ENCODE measurements around the gene GLB1L3.

The GLB1L3 gene

GRCh38 chr11:134266440-134266839, 9.7 kb upstream of the GLB1L3 start:
- Histone ChIP-seq H3K4me3 (ENCODE audit: low read depth in 1 of 2, low read length in 2 of 2) (no peak overlapping the region), H3K27ac (ENCODE audit: low read length) (no peak overlapping the region), H3K36me3 (ENCODE audit: control insufficient read depth in 1 of 2, insufficient read depth in 2 of 2, low read length in 2 of 2) (peaks cover 13 to 34% of the 10 kb centered on the region in 2 donors), H3K9me3 (ENCODE audit: control insufficient read depth in 1 of 2, low read length in 2 of 2) (no peaks in the 10 kb centered on the region), H3K27me3 (ENCODE audit: low read depth, low read length) (no peaks in the 10 kb centered on the region), H3K4me1 (ENCODE audit: control insufficient read depth in 1 of 2, insufficient read depth in 2 of 2, low read length in 2 of 2) (no peaks in the 10 kb centered on the region)

- Histone ChIP-seq H3K4me3 (ENCODE audit: low read depth in 1 of 2, low read length in 2 of 2) (no peak overlapping the region), H3K36me3 (ENCODE audit: control insufficient read depth in 1 of 2, insufficient read depth in 2 of 2, low read length in 2 of 2) (peaks cover 13 to 30% of the 10 kb centered on the region in 2 donors), H3K9me3 (ENCODE audit: control insufficient read depth in 1 of 2, low read length in 2 of 2) (no peaks in the 10 kb centered on the region), H3K27me3 (ENCODE audit: low read depth, low read length) (no peaks in the 10 kb centered on the region), H3K4me1 (ENCODE audit: control insufficient read depth in 1 of 2, insufficient read depth in 2 of 2, low read length in 2 of 2) (no peaks in the 10 kb centered on the region), H3K27ac (ENCODE audit: low read length) (no peak overlapping the region)
These were observed 9.3 kb upstream of the GLB1L3 start for GRCh38 chr11:134266841-134267251.

GRCh38 chr11:134267461-134267860, 8.7 kb upstream of the GLB1L3 start:
- H3K4me1 ChIP-seq (ENCODE audit: control insufficient read depth in 1 of 2, insufficient read depth in 2 of 2, low read length in 2 of 2): no peaks in the 10 kb centered on the region
- H3K36me3 ChIP-seq (ENCODE audit: control insufficient read depth in 1 of 2, insufficient read depth in 2 of 2, low read length in 2 of 2): peaks cover 8 to 24% of the 10 kb centered on the region in 2 donors
- H3K27me3 ChIP-seq (ENCODE audit: low read depth, low read length): peaks cover 3% of the 10 kb centered on the region
- no peak overlapping the region for H3K27ac ChIP-seq (ENCODE audit: low read length)
- no peak overlapping the region for H3K4me3 ChIP-seq (ENCODE audit: low read depth in 1 of 2, low read length in 2 of 2)
- H3K9me3 ChIP-seq (ENCODE audit: control insufficient read depth in 1 of 2, low read length in 2 of 2): no peaks in the 10 kb centered on the region

- H3K27me3 ChIP-seq (ENCODE audit: low read depth, low read length): peaks cover 8% of the 10 kb centered on the region
- no peak overlapping the region for H3K27ac ChIP-seq (ENCODE audit: low read length)
- no peaks in the 10 kb centered on the region for H3K4me1 ChIP-seq (ENCODE audit: control insufficient read depth in 1 of 2, insufficient read depth in 2 of 2, low read length in 2 of 2)
- no peak overlapping the region for H3K4me3 ChIP-seq (ENCODE audit: low read depth in 1 of 2, low read length in 2 of 2)
- H3K9me3 ChIP-seq (ENCODE audit: control insufficient read depth in 1 of 2, low read length in 2 of 2): no peaks in the 10 kb centered on the region
- H3K36me3 ChIP-seq (ENCODE audit: control insufficient read depth in 1 of 2, insufficient read depth in 2 of 2, low read length in 2 of 2): peaks cover 6 to 19% of the 10 kb centered on the region in 2 donors
These were observed 8.2 kb upstream of the GLB1L3 start for GRCh38 chr11:134267966-134268365.

GRCh38 chr11:134270250-134270714, 5.9 kb upstream of the GLB1L3 start:
- peaks cover under 1% of the 10 kb centered on the region in 2 donors for H3K36me3 ChIP-seq (ENCODE audit: control insufficient read depth in 1 of 2, insufficient read depth in 2 of 2, low read length in 2 of 2)
- H3K9me3 ChIP-seq (ENCODE audit: control insufficient read depth in 1 of 2, low read length in 2 of 2): no peaks in the 10 kb centered on the region
- H3K4me1 ChIP-seq (ENCODE audit: control insufficient read depth in 1 of 2, insufficient read depth in 2 of 2, low read length in 2 of 2): peaks cover under 1 to 1% of the 10 kb centered on the region in 2 donors
- no peak overlapping the region for H3K4me3 ChIP-seq (ENCODE audit: low read depth in 1 of 2, low read length in 2 of 2)
- H3K27me3 ChIP-seq (ENCODE audit: low read depth, low read length): peaks cover 25% of the 10 kb centered on the region
- no peak overlapping the region for H3K27ac ChIP-seq (ENCODE audit: low read length)

- Histone ChIP-seq H3K27me3 (ENCODE audit: low read depth, low read length) (peaks cover 38% of the 10 kb centered on the region), H3K4me3 (ENCODE audit: low read depth in 1 of 2, low read length in 2 of 2) (no peak overlapping the region), H3K9me3 (ENCODE audit: control insufficient read depth in 1 of 2, low read length in 2 of 2) (no peaks in the 10 kb centered on the region), H3K4me1 (ENCODE audit: control insufficient read depth in 1 of 2, insufficient read depth in 2 of 2, low read length in 2 of 2) (peaks cover 6 to 18% of the 10 kb centered on the region in 2 donors), H3K27ac (ENCODE audit: low read length) (no peak overlapping the region), H3K36me3 (ENCODE audit: control insufficient read depth in 1 of 2, insufficient read depth in 2 of 2, low read length in 2 of 2) (no peaks in the 10 kb centered on the region)
These were observed 4.2 kb upstream of the GLB1L3 start for GRCh38 chr11:134271978-134272377.

- Histone ChIP-seq H3K27me3 (ENCODE audit: low read depth, low read length) (peaks cover 44% of the 10 kb centered on the region), H3K36me3 (ENCODE audit: control insufficient read depth in 1 of 2, insufficient read depth in 2 of 2, low read length in 2 of 2) (no peaks in the 10 kb centered on the region), H3K4me1 (ENCODE audit: control insufficient read depth in 1 of 2, insufficient read depth in 2 of 2, low read length in 2 of 2) (peaks cover 6 to 24% of the 10 kb centered on the region in 2 donors), H3K9me3 (ENCODE audit: control insufficient read depth in 1 of 2, low read length in 2 of 2) (no peaks in the 10 kb centered on the region), H3K27ac (ENCODE audit: low read length) (no peak overlapping the region), H3K4me3 (ENCODE audit: low read depth in 1 of 2, low read length in 2 of 2) (no peak overlapping the region)
These were observed 3.5 kb upstream of the GLB1L3 start for GRCh38 chr11:134272381-134273316.

- Histone ChIP-seq H3K36me3 (ENCODE audit: control insufficient read depth in 1 of 2, insufficient read depth in 2 of 2, low read length in 2 of 2) (no peaks in the 10 kb centered on the region), H3K27me3 (ENCODE audit: low read depth, low read length) (peaks cover 49% of the 10 kb centered on the region), H3K4me3 (ENCODE audit: low read depth in 1 of 2, low read length in 2 of 2) (no peak overlapping the region), H3K4me1 (ENCODE audit: control insufficient read depth in 1 of 2, insufficient read depth in 2 of 2, low read length in 2 of 2) (peaks cover 6 to 26% of the 10 kb centered on the region in 2 donors), H3K27ac (ENCODE audit: low read length) (no peak overlapping the region), H3K9me3 (ENCODE audit: control insufficient read depth in 1 of 2, low read length in 2 of 2) (peaks cover 0 to under 1% of the 10 kb centered on the region in 2 donors)
These were observed 2.9 kb upstream of the GLB1L3 start for GRCh38 chr11:134273317-134273712.

GRCh38 chr11:134275188-134275533, 1.0 kb upstream of the GLB1L3 start:
- Histone ChIP-seq H3K27ac (ENCODE audit: low read length) (no peak overlapping the region), H3K27me3 (ENCODE audit: low read depth, low read length) (peaks cover 52% of the 10 kb centered on the region), H3K36me3 (ENCODE audit: control insufficient read depth in 1 of 2, insufficient read depth in 2 of 2, low read length in 2 of 2) (no peaks in the 10 kb centered on the region), H3K9me3 (ENCODE audit: control insufficient read depth in 1 of 2, low read length in 2 of 2) (peaks cover 0 to 3% of the 10 kb centered on the region in 2 donors), H3K4me1 (ENCODE audit: control insufficient read depth in 1 of 2, insufficient read depth in 2 of 2, low read length in 2 of 2) (peaks cover 6 to 26% of the 10 kb centered on the region in 2 donors), H3K4me3 (ENCODE audit: low read depth in 1 of 2, low read length in 2 of 2) (peak overlapping the region in 1 of 2 donors; percentile 65)

GRCh38 chr11:134276396-134277182, 410 bp downstream of the GLB1L3 start:
- peaks cover 0 to 3% of the 10 kb centered on the region in 2 donors for H3K9me3 ChIP-seq (ENCODE audit: control insufficient read depth in 1 of 2, low read length in 2 of 2)
- peaks cover 6 to 26% of the 10 kb centered on the region in 2 donors for H3K4me1 ChIP-seq (ENCODE audit: control insufficient read depth in 1 of 2, insufficient read depth in 2 of 2, low read length in 2 of 2)
- no peaks in the 10 kb centered on the region for H3K36me3 ChIP-seq (ENCODE audit: control insufficient read depth in 1 of 2, insufficient read depth in 2 of 2, low read length in 2 of 2)
- H3K27ac ChIP-seq (ENCODE audit: low read length): no peak overlapping the region
- peaks cover 52% of the 10 kb centered on the region for H3K27me3 ChIP-seq (ENCODE audit: low read depth, low read length)
- H3K4me3 ChIP-seq (ENCODE audit: low read depth in 1 of 2, low read length in 2 of 2): peak overlapping the region in 1 of 2 donors; percentile 65
